Pancreas (tissue), 10 donors: ENCODE measurements around the gene MACROD2. TPM values are rescaled to one million over a fixed set of nuclear protein-coding genes. Genes with fewer than 3 reads are reported as not detected.

ENCODE experiments used
- ATAC-seq, 4 donors: fragments of 200-7000 bp; cut with Tn5 transposase; one replicate each; pipeline versions ENCODE4 v1.8.0 to v1.9.1; 2020; ENCODE audit warnings: mild to moderate bottlenecking in 4 of 4, moderate library complexity in 4 of 4
- DNase-seq, 6 donors: peaks; one replicate each; pipeline ENCODE4 v3.0.0-alpha.2; 2020
- FAIRE-seq: peaks from 2 replicates; lab custom pipeline; 2012; peaks lifted over from hg19 to GRCh38; lab: Jason Lieb, UNC
- H3K27ac ChIP-seq, 4 donors: fragments of 200-600 bp; sonication (generic); 1 replicate in 3 of 4; 2 replicates in 1 of 4; pipeline versions ENCODE4 v1.5.0 to v1.8.0; 2020
- H3K27me3 ChIP-seq, 4 donors: fragments of 200-600 bp; one replicate each; pipeline ENCODE4 v1.8.0; 2021
- H3K36me3 ChIP-seq, 3 donors: fragments of 200-600 bp; sonication (generic) in 1 of 3; one replicate each; pipeline versions ENCODE4 v1.5.0 to v1.8.0; 2020 to 2021
- H3K4me1 ChIP-seq, 3 donors: fragments of 200-600 bp; one replicate each; pipeline ENCODE4 v1.8.0; 2021
- H3K4me3 ChIP-seq, 4 donors: fragments of 200-600 bp; sonication (generic) in 2 of 4; one replicate each; pipeline versions ENCODE4 v1.5.0 to v1.8.0; 2020 to 2021
- H3K9me3 ChIP-seq, 4 donors: fragments of 200-600 bp; one replicate each; pipeline ENCODE4 v1.8.0; 2021
- CTCF ChIP-seq, 4 donors: fragments of 200-600 bp; sonication (generic) in 3 of 4; IDR thresholded peaks; one replicate each; pipeline versions ENCODE4 v1.5.0 to v1.8.0; 2021; ENCODE audit warnings: antibody characterized with exemption in 4 of 4
- WGBS, 2 donors: extraction: QIAGEN DNeasy Blood & Tissue Kit; methylation state at CpG; one replicate each; pipeline ENCODE4 v1.1.7; 2013; 5-methylcytosine and 5-hydroxymethylcytosine counted together
- intact Hi-C, 3 donors: fragments of 100-400 bp; cut with DNase I; formaldehyde crosslinking; loops; one replicate each; pipeline versions ENCODE4 v1.11.1 to v1.14.2; 2022
- polyA plus RNA-seq, 2 donors: library from polyadenylated mRNA; stranded (reverse); fragments of 200-250 nt; gene quantifications; one replicate each; pipeline ENCODE4 v1.2.3, GENCODE V29; 2013
- total RNA-seq, 6 donors: library from RNA; stranded (reverse); fragmentation: NEBNext Ultra II Directional in 4 of 6; extraction: Animal tissue kit (Norgen Biotek cat#: 25700) in 4 of 6; gene quantifications; one replicate each; pipeline versions ENCODE4 v1.2.1 to v1.2.4, GENCODE V29; 2021 to 2023
- donor health status: healthy with polysubstance abuse.
- donor health status: DM: no; HTN: no; CAD: no; lungs with moderate emphysema.
- donor health status: DM: no; HTN: no; CAD: no.
- donor health status: control.
- donor health status: control.
- donor health status: Bipolar disorder and iron deficiency.
- donor health status: DM: yes; HTN: yes; CAD: no.
- donor health status: DM: no; HTN: no; CAD: no.
- donor health status: DM: no; HTN: no; CAD: no.
- donor health status: DM: yes; HTN: yes; CAD: no.

The MACROD2 gene
- total and polyA plus RNA-seq, 8 donors = 1.7 to 4.9 (median 2.7) TPM

GRCh38 chr20:14049111-14049510 is 53.8 kb downstream of the MACROD2 start:
- no peaks in the 10 kb centered on the region for H3K27me3 ChIP-seq
- no peak for ATAC-seq
- H3K4me1 ChIP-seq = peaks cover 0 to 9% (median 0%) of the 10 kb centered on the region in 3 donors
- no peaks in the 10 kb centered on the region for H3K9me3 ChIP-seq
- no peak for TF ChIP-seq CTCF (IDR thresholded peaks at IDR 0.05)
- intact Hi-C loops = no loop called here
- H3K4me3 ChIP-seq = no peak overlapping the region
- no peak for DNase-seq
- no peak for FAIRE-seq
- WGBS, 2 donors = 94 to 98% methylated on average over 4 of the region's 4 CpGs
- no peaks in the 10 kb centered on the region for H3K36me3 ChIP-seq
- no peak overlapping the region for H3K27ac ChIP-seq

- no peak for TF ChIP-seq CTCF (IDR thresholded peaks at IDR 0.05)
- Histone ChIP-seq H3K4me3 (no peak overlapping the region), H3K27me3 (no peaks in the 10 kb centered on the region), H3K9me3 (no peaks in the 10 kb centered on the region), H3K27ac (no peak overlapping the region), H3K36me3 (no peaks in the 10 kb centered on the region), H3K4me1 (peaks cover 0 to 9% (median 0%) of the 10 kb centered on the region in 3 donors)
- DNase-seq = no peak
- no peak for FAIRE-seq
- 87 to 95% methylated on average over 1 of the region's 1 CpG for WGBS, 2 donors
- ATAC-seq = no peak
- intact Hi-C loops = no loop called here
These were observed 56.1 kb downstream of the MACROD2 start for GRCh38 chr20:14051454-14051853.

GRCh38 chr20:14055127-14055742 is 59.9 kb downstream of the MACROD2 start:
- ATAC-seq (peak; percentile 63 to 87 (median 80)), DNase-seq (peak in 1 of 6 donors; percentile 19), FAIRE-seq (peak; percentile 98)
- Histone ChIP-seq H3K27ac (no peak overlapping the region), H3K27me3 (no peaks in the 10 kb centered on the region), H3K4me3 (no peak overlapping the region), H3K36me3 (no peaks in the 10 kb centered on the region), H3K9me3 (no peaks in the 10 kb centered on the region), H3K4me1 (peaks cover 0 to 9% (median 0%) of the 10 kb centered on the region in 3 donors)
- intact Hi-C loops = no loop called here
- WGBS, 2 donors = 0 to 2% methylated on average over 4 of the region's 4 CpGs
- TF ChIP-seq CTCF (IDR thresholded peaks at IDR 0.05) = peak; percentile 25 to 49 (median 38)

- intact Hi-C loops = no loop called here
- H3K4me1 ChIP-seq = peaks cover 0 to 13% (median 0%) of the 10 kb centered on the region in 3 donors
- ATAC-seq (no peak), DNase-seq (no peak), FAIRE-seq (no peak)
- 38 to 39% methylated on average over 2 of the region's 2 CpGs for WGBS, 2 donors
- H3K27ac ChIP-seq = no peak overlapping the region
- no peak overlapping the region for H3K4me3 ChIP-seq
- no peak for TF ChIP-seq CTCF (IDR thresholded peaks at IDR 0.05)
- no peaks in the 10 kb centered on the region for H3K9me3 ChIP-seq
- no peaks in the 10 kb centered on the region for H3K36me3 ChIP-seq
- H3K27me3 ChIP-seq = no peaks in the 10 kb centered on the region
These were observed 66.9 kb downstream of the MACROD2 start for GRCh38 chr20:14062171-14062570.

- WGBS, 2 donors = 57 to 66% methylated on average over 1 of the region's 1 CpG
- no peaks in the 10 kb centered on the region for H3K27me3 ChIP-seq
- ATAC-seq (peak in 1 of 4 donors; percentile 39), FAIRE-seq (no peak), DNase-seq (no peak)
- peaks cover 0 to 13% (median 0%) of the 10 kb centered on the region in 3 donors for H3K4me1 ChIP-seq
- TF ChIP-seq CTCF (IDR thresholded peaks at IDR 0.05) = no peak
- H3K27ac ChIP-seq = no peak overlapping the region
- intact Hi-C loops = no loop called here
- H3K4me3 ChIP-seq = no peak overlapping the region
- H3K36me3 ChIP-seq = no peaks in the 10 kb centered on the region
- H3K9me3 ChIP-seq = no peaks in the 10 kb centered on the region
These were observed 67.5 kb downstream of the MACROD2 start for GRCh38 chr20:14062786-14063185.
